Measurements from ENCODE around the gene OPRL1. TPM values are rescaled to one million over a fixed set of nuclear protein-coding genes. Genes with fewer than 3 reads are reported as not detected.
A peak's percentile ranks its signal among the peaks of the same experiment; 100 is the strongest.

OPRL1 gene
- total and polyA plus RNA-seq, 5 donors, result 0.50 to 1.3 (median 0.91) TPM

- Histone ChIP-seq H3K27me3 (ENCODE audit: control insufficient read depth, insufficient read depth) (no peaks in the 10 kb centered on the region), H3K27ac (ENCODE audit: low read length) (no peak overlapping the region), H3K4me3 (ENCODE audit: low read length) (no peak overlapping the region), H3K4me1 (ENCODE audit: control insufficient read depth, insufficient read depth, low read length) (no peaks in the 10 kb centered on the region), H3K9me3 (ENCODE audit: control insufficient read depth, low read length) (no peaks in the 10 kb centered on the region)
- intact Hi-C loops (cut with DNase I), result no loop called here
- DNase-seq, result no peak
- no peak for ATAC-seq
- WGBS, result 81% methylated on average over 9 of the region's 9 CpGs
Measured at GRCh38 chr20:64043768-64044167, 36.1 kb upstream of the OPRL1 start.

GRCh38 chr20:64044484-64045247 lies 35.2 kb upstream of the OPRL1 start:
- Histone ChIP-seq H3K4me3 (ENCODE audit: low read length) (no peak overlapping the region), H3K27ac (ENCODE audit: low read length) (peak overlapping the region; percentile 26)
- ATAC-seq, result peak; percentile 63 to 78

GRCh38 chr20:64045346-64046011 lies 34.4 kb upstream of the OPRL1 start:
- no peaks in the 10 kb centered on the region for H3K9me3 ChIP-seq (ENCODE audit: control insufficient read depth, low read length)
- ATAC-seq (peak; percentile 40 to 55), DNase-seq (peak; percentile 55 to 78 (median 64))
- H3K4me1 ChIP-seq (ENCODE audit: control insufficient read depth, insufficient read depth, low read length), result no peaks in the 10 kb centered on the region
- 51% methylated on average over 11 of the region's 11 CpGs for WGBS
- intact Hi-C loops (cut with DNase I), result no loop called here
- H3K4me3 ChIP-seq (ENCODE audit: low read length), result no peak overlapping the region
- H3K27me3 ChIP-seq (ENCODE audit: control insufficient read depth, insufficient read depth), result no peaks in the 10 kb centered on the region
- H3K27ac ChIP-seq (ENCODE audit: low read length), result no peak overlapping the region

More at GRCh38 chr20:64044484-64045247, 35.2 kb upstream of the OPRL1 start:
- Histone ChIP-seq H3K4me1 (ENCODE audit: control insufficient read depth, insufficient read depth, low read length) (no peaks in the 10 kb centered on the region), H3K9me3 (ENCODE audit: control insufficient read depth, low read length) (no peaks in the 10 kb centered on the region), H3K27me3 (ENCODE audit: control insufficient read depth, insufficient read depth) (no peaks in the 10 kb centered on the region)
- intact Hi-C loops (cut with DNase I), result no loop called here
- DNase-seq, result peak; percentile 72 to 80 (median 75)
- 58% methylated on average over 14 of the region's 14 CpGs for WGBS

GRCh38 chr20:64047046-64047389 lies 32.9 kb upstream of the OPRL1 start:
- DNase-seq (peak in 1 of 3 donors; percentile 40), ATAC-seq (no peak)
- Histone ChIP-seq H3K27ac (ENCODE audit: low read length) (peak overlapping the region; percentile 48), H3K9me3 (ENCODE audit: control insufficient read depth, low read length) (no peaks in the 10 kb centered on the region), H3K27me3 (ENCODE audit: control insufficient read depth, insufficient read depth) (no peaks in the 10 kb centered on the region), H3K4me1 (ENCODE audit: control insufficient read depth, insufficient read depth, low read length) (no peaks in the 10 kb centered on the region), H3K4me3 (ENCODE audit: low read length) (peak overlapping the region; percentile 53)
- WGBS, result 67% methylated on average over 8 of the region's 8 CpGs
- intact Hi-C loops (cut with DNase I), result no loop called here

- Histone ChIP-seq H3K4me3 (ENCODE audit: low read length) (peak overlapping the region; percentile 53), H3K9me3 (ENCODE audit: control insufficient read depth, low read length) (no peaks in the 10 kb centered on the region), H3K27ac (ENCODE audit: low read length) (peak overlapping the region; percentile 43), H3K4me1 (ENCODE audit: control insufficient read depth, insufficient read depth, low read length) (no peaks in the 10 kb centered on the region), H3K27me3 (ENCODE audit: control insufficient read depth, insufficient read depth) (no peaks in the 10 kb centered on the region)
- 16% methylated on average over 49 of the region's 49 CpGs for WGBS
- no peak for DNase-seq
- intact Hi-C loops (cut with DNase I), result no loop called here
- ATAC-seq, result no peak
Measured at GRCh38 chr20:64047968-64048401, 31.9 kb upstream of the OPRL1 start.

- Histone ChIP-seq H3K4me1 (ENCODE audit: control insufficient read depth, insufficient read depth, low read length) (no peaks in the 10 kb centered on the region), H3K27ac (ENCODE audit: low read length) (peak overlapping the region; percentile 43), H3K27me3 (ENCODE audit: control insufficient read depth, insufficient read depth) (no peaks in the 10 kb centered on the region), H3K9me3 (ENCODE audit: control insufficient read depth, low read length) (no peaks in the 10 kb centered on the region), H3K4me3 (ENCODE audit: low read length) (peak overlapping the region; percentile 53)
- intact Hi-C loops (cut with DNase I), result no loop called here
- WGBS, result 6% methylated on average over 101 of the region's 101 CpGs
- ATAC-seq, result no peak
- no peak for DNase-seq
Measured at GRCh38 chr20:64048402-64049044, 31.4 kb upstream of the OPRL1 start.

- intact Hi-C loops (cut with DNase I), result no loop called here
- H3K4me3 ChIP-seq (ENCODE audit: low read length), result peak within 1 kb of the TSS; percentile 53
- H3K9me3 ChIP-seq (ENCODE audit: control insufficient read depth, low read length), result no peaks in the 10 kb centered on the region
- peak within 1 kb of the TSS; percentile 57 for H3K27ac ChIP-seq (ENCODE audit: low read length)
- DNase-seq (peak; percentile 65 to 88 (median 84)), ATAC-seq (peak; percentile 15 to 29)
- 1% methylated on average over 106 of the region's 111 CpGs for WGBS
- no peaks in the 10 kb centered on the region for H3K27me3 ChIP-seq (ENCODE audit: control insufficient read depth, insufficient read depth)
- no peaks in the 10 kb centered on the region for H3K4me1 ChIP-seq (ENCODE audit: control insufficient read depth, insufficient read depth, low read length)
Measured at GRCh38 chr20:64049060-64049877, 30.6 kb upstream of the OPRL1 start, which contains the start of gene SOX18. SOX18 (minus strand) TSS chr20:64049639; CDS start chr20:64049516, 123 bp downstream.

- ATAC-seq, result peak in 1 of 2 donors; percentile 25
- Histone ChIP-seq H3K27me3 (ENCODE audit: control insufficient read depth, insufficient read depth) (no peaks in the 10 kb centered on the region), H3K9me3 (ENCODE audit: control insufficient read depth, low read length) (no peaks in the 10 kb centered on the region), H3K27ac (ENCODE audit: low read length) (peak overlapping the region; percentile 57), H3K4me1 (ENCODE audit: control insufficient read depth, insufficient read depth, low read length) (no peaks in the 10 kb centered on the region), H3K4me3 (ENCODE audit: low read length) (peak overlapping the region; percentile 53)
- intact Hi-C loops (cut with DNase I), result no loop called here
- DNase-seq, result peak; percentile 49 to 77 (median 76)
- 18% methylated on average over 16 of the region's 16 CpGs for WGBS
Measured at GRCh38 chr20:64049878-64050260, 30.0 kb upstream of the OPRL1 start.

GRCh38 chr20:64050261-64051032 lies 29.4 kb upstream of the OPRL1 start:
- ATAC-seq (peak in 1 of 2 donors; percentile 2), DNase-seq (no peak)
- intact Hi-C loops (cut with DNase I), result no loop called here
- Histone ChIP-seq H3K4me1 (ENCODE audit: control insufficient read depth, insufficient read depth, low read length) (no peaks in the 10 kb centered on the region), H3K9me3 (ENCODE audit: control insufficient read depth, low read length) (no peaks in the 10 kb centered on the region), H3K27ac (ENCODE audit: low read length) (peak overlapping the region; percentile 57), H3K4me3 (ENCODE audit: low read length) (peak overlapping the region; percentile 53), H3K27me3 (ENCODE audit: control insufficient read depth, insufficient read depth) (no peaks in the 10 kb centered on the region)
- 62% methylated on average over 23 of the region's 23 CpGs for WGBS

- intact Hi-C loops (cut with DNase I), result no loop called here
- Histone ChIP-seq H3K4me3 (ENCODE audit: low read length) (no peak overlapping the region), H3K27ac (ENCODE audit: low read length) (peak overlapping the region; percentile 57), H3K9me3 (ENCODE audit: control insufficient read depth, low read length) (no peaks in the 10 kb centered on the region), H3K4me1 (ENCODE audit: control insufficient read depth, insufficient read depth, low read length) (no peaks in the 10 kb centered on the region), H3K27me3 (ENCODE audit: control insufficient read depth, insufficient read depth) (no peaks in the 10 kb centered on the region)
- ATAC-seq (no peak), DNase-seq (no peak)
- WGBS, result 74% methylated on average over 11 of the region's 11 CpGs
Measured at GRCh38 chr20:64051033-64051452, 28.8 kb upstream of the OPRL1 start.
